Measurements from ENCODE around the gene SLBP. TPM values are rescaled to one million over a fixed set of nuclear protein-coding genes. Genes with fewer than 3 reads are reported as not detected.
A peak's percentile ranks its signal among the peaks of the same experiment; 100 is the strongest.

The SLBP gene
- total and polyA plus RNA-seq, 2 donors (not counting 3 experiments of a cell fraction or from before 2014, with no cell fraction given) = 48.3 to 63.1 TPM

DNA sequence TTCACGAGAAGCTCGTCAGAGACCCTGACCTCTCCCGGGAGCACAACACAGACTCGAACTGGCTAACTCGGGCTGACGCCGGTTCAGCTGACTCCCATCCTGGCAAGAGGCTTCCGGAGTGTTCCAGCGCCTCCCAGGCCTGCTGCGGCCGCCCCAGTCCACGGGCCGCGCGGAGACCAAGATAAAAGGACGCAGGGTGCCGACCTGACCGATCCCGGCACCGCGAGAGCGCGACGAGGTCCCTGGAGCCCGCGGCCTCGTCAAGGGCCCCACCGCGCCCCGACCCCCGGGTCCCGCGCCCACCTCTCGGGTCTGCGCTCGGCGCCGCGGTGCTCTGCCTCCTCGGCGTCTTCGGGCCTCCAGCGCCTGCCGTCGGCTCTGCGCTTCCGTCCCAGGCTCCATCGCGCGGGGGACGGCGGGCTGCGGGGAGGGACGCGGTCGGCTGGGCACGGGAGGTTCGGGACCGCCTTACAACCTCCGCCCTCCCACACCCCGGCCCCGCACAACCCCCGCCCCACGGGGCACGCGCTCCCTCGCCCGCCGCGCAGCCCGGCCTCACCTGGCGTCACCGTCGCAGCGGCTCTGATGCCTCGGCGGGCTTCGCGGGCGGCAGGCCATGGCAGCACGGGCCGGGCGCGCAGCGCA is 426 bp downstream of the SLBP start:
- TF ChIP-seq MYC (IDR thresholded peaks at IDR 0.05; ENCODE audit: low read depth, low read length) = no peak
- peak; percentile 17 for TF ChIP-seq MAX (IDR thresholded peaks at IDR 0.05; ENCODE audit: insufficient read depth, insufficient read length)
- Histone ChIP-seq H3K27me3 (ENCODE audit: control insufficient read depth in 2 of 2, insufficient read depth in 2 of 2, low read length in 2 of 2) (no peaks in the 10 kb centered on the region), H3K4me1 (ENCODE audit: control insufficient read depth, extremely low read depth, insufficient read depth, low read length) (peaks cover 16% of the 10 kb centered on the region), H3K36me3 (ENCODE audit: control insufficient read depth in 2 of 2, extremely low read depth in 1 of 2, insufficient read depth in 2 of 2, low read length in 2 of 2) (peaks cover 0 to 1% of the 10 kb centered on the region in 2 experiments), H3K27ac (ENCODE audit: insufficient read depth, low read depth, low read length) (peak overlapping the region; percentile 98), H3K4me3 (replicated peaks in 1 of 3; ENCODE audit: insufficient read depth in 1 of 3, low read depth in 1 of 3, low read length in 3 of 3) (peak overlapping the region; percentile 60 to 62 (median 62)), H2AFZ (ENCODE audit: low read depth, low read length) (peak overlapping the region; percentile 25), H3K79me2 (ENCODE audit: control insufficient read depth, insufficient read depth, low read length) (peaks cover 53% of the 10 kb centered on the region), H4K20me1 (replicated peaks; ENCODE audit: control insufficient read depth, extremely low read depth, insufficient read depth, low read length) (no peaks in the 10 kb centered on the region), H3K4me2 (ENCODE audit: insufficient read depth, low read length) (peak overlapping the region; percentile 78), H3K9ac (replicated peaks; ENCODE audit: extremely low read depth, insufficient read depth, low read length) (peak overlapping the region; percentile 99), H3K9me1 (replicated peaks; ENCODE audit: control insufficient read depth, extremely low read depth, insufficient read depth, low read length) (no peaks in the 10 kb centered on the region), H3K9me3 (replicated peaks; ENCODE audit: control insufficient read depth, insufficient read depth, low read length) (no peaks in the 10 kb centered on the region)
- FAIRE-seq (peak; percentile 74), DNase-seq (ENCODE audit: low read depth, low spot score) (peak; percentile 65)
- BruUV-seq (replicated peaks) = no TSS peak
- dilution Hi-C loops (cut with MboI; ENCODE audit: extremely low pct_ligation_motif_present, low sequenced_read_pairs) = no loop called here
- POLR2A ChIA-PET = interaction anchor here (0.7 to 1.2 kb wide), 4 partner anchors 9 to 18 kb away, joined by 4 to 8 read pairs (median 4); partner anchors contain the start of genes TACC3 and TMEM129
- intact Hi-C loops (cut with micrococcal nuclease) = loop anchor here (1.0 to 2.0 kb wide), 3 partner anchors 10 to 27 kb away; partner anchors contain the start of genes FAM53A, TACC3 and TMEM129
- CTCF ChIA-PET = interaction anchor here (1.0 to 2.2 kb wide), 6 partner anchors 10 to 356 kb away, joined by 3 to 33 read pairs (median 6); partner anchors contain the start of genes TACC3 and TMEM129

DNA sequence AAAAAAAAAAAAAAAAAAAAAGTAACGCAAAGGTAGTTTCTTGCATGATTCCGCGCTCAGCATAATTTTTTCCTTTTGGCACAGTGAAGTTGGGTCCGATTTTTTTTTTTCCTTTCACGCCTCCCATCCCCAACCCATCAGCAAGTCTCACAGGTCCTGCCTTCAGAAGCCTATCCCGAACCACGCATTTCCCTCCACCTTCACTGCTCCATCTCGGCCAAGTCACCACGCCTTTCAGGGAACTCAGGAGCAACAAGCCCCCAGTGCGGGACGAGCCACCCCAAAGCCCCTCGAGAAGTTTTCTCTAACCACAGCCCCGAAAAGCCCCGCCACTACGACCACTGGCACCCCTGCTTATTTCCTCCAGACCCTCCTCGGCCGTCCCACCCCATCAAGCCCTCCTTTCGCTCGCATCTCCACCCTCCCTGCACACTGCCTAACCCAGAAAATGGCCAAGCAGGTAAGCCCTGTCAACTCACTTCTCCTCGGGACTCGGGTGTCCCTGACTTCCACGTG is 1.0 kb downstream of the SLBP start:
- intact Hi-C loops (cut with micrococcal nuclease) (no loop called here), dilution Hi-C loops (cut with MboI; ENCODE audit: extremely low pct_ligation_motif_present, low sequenced_read_pairs) (no loop called here)
- no peaks in the 10 kb centered on the region for H3K9me3 ChIP-seq (replicated peaks; ENCODE audit: control insufficient read depth, insufficient read depth, low read length)
- no peak for TF ChIP-seq MAX (IDR thresholded peaks at IDR 0.05; ENCODE audit: insufficient read depth, insufficient read length)
- TF ChIP-seq MYC (IDR thresholded peaks at IDR 0.05; ENCODE audit: low read depth, low read length) = no peak
- no peak for TF ChIP-seq EZH2 (IDR thresholded peaks at IDR 0.05; ENCODE audit: borderline replicate concordance, low read depth, low read length, severe bottlenecking)
- no peak for TF ChIP-seq POLR2A (IDR thresholded peaks at IDR 0.05; ENCODE audit: low read depth, low read length)
- no peak for TF ChIP-seq JUN (IDR thresholded peaks at IDR 0.05; ENCODE audit: borderline replicate concordance, insufficient read depth, insufficient read length, low read depth)
- TF ChIP-seq FOS (IDR thresholded peaks at IDR 0.05; ENCODE audit: borderline replicate concordance, insufficient read depth, low read length) = no peak
- TF ChIP-seq GATA2 (IDR thresholded peaks at IDR 0.05; ENCODE audit: insufficient read depth, insufficient read length, low read depth, low read length) = no peak
- no peak for TF ChIP-seq CTCF (IDR thresholded peaks at IDR 0.05; ENCODE audit: extremely low read depth in 1 of 2, insufficient read depth in 1 of 2, low read depth in 1 of 2, low read length in 2 of 2)
- no peak for TF ChIP-seq POLR2AphosphoS5 (IDR thresholded peaks at IDR 0.05; ENCODE audit: insufficient read depth, low read depth, low read length)
- H3K36me3 ChIP-seq (ENCODE audit: control insufficient read depth in 2 of 2, extremely low read depth in 1 of 2, insufficient read depth in 2 of 2, low read length in 2 of 2) = peaks cover 0 to 4% of the 10 kb centered on the region in 2 experiments
- peak overlapping the region; percentile 60 to 62 (median 62) for H3K4me3 ChIP-seq (replicated peaks in 1 of 3; ENCODE audit: insufficient read depth in 1 of 3, low read depth in 1 of 3, low read length in 3 of 3)
- BruUV-seq (replicated peaks) = no TSS peak
- DNase-seq (ENCODE audit: low read depth, low spot score) (no peak), FAIRE-seq (no peak)
- ChIA-PET POLR2A (interaction anchor here (0.9 kb wide), 1 partner anchor 18 kb away, joined by 4 read pairs; no protein-coding TSS in a partner anchor), CTCF (interaction anchor here (1.3 to 2.2 kb wide), 4 partner anchors 11 to 19 kb away, joined by 5 to 33 read pairs (median 10); partner anchors contain the start of genes TACC3 and TMEM129)
- peaks cover 58% of the 10 kb centered on the region for H3K79me2 ChIP-seq (ENCODE audit: control insufficient read depth, insufficient read depth, low read length)
- H3K4me1 ChIP-seq (ENCODE audit: control insufficient read depth, extremely low read depth, insufficient read depth, low read length) = peaks cover 16% of the 10 kb centered on the region
- peak overlapping the region; percentile 25 for H2AFZ ChIP-seq (ENCODE audit: low read depth, low read length)
- H4K20me1 ChIP-seq (replicated peaks; ENCODE audit: control insufficient read depth, extremely low read depth, insufficient read depth, low read length) = no peaks in the 10 kb centered on the region
- H3K9me1 ChIP-seq (replicated peaks; ENCODE audit: control insufficient read depth, extremely low read depth, insufficient read depth, low read length) = no peaks in the 10 kb centered on the region
- peak overlapping the region; percentile 99 for H3K9ac ChIP-seq (replicated peaks; ENCODE audit: extremely low read depth, insufficient read depth, low read length)
- peak overlapping the region; percentile 78 for H3K4me2 ChIP-seq (ENCODE audit: insufficient read depth, low read length)
- H3K27ac ChIP-seq (ENCODE audit: insufficient read depth, low read depth, low read length) = peak overlapping the region; percentile 34
- no peaks in the 10 kb centered on the region for H3K27me3 ChIP-seq (ENCODE audit: control insufficient read depth in 2 of 2, insufficient read depth in 2 of 2, low read length in 2 of 2)

Data from endothelial cell of umbilical vein (primary cell).